ENCODE results near the gene NANOS2. TPM values are rescaled to one million over a fixed set of nuclear protein-coding genes. Genes with fewer than 3 reads are reported as not detected.

Gene NANOS2
- total and polyA plus RNA-seq, 9 of the 15 experiments (the other 6 are each of a cell fraction or from before 2014, with no cell fraction given): not detected

- TF ChIP-seq CTCF (IDR thresholded peaks at IDR 0.05 in 2 of 3, conservative IDR thresholded peaks at IDR 0.05 in 1 of 3; ENCODE audit: insufficient read depth in 2 of 3, low read depth in 1 of 3, low read length in 3 of 3) (peak in 1 of 3 experiments; percentile 20; a peak in 2 of 6 replicates), CBX5 (IDR thresholded peaks at IDR 0.05; ENCODE audit: borderline replicate concordance, low read depth) (no peak), ZNF12 (CRISPR knock-in tag; IDR thresholded peaks at IDR 0.05) (no peak), CHD4 (IDR thresholded peaks at IDR 0.05; ENCODE audit: insufficient read depth, insufficient replicate concordance, low read depth, low read length, poor library complexity, severe bottlenecking) (no peak), ZNF24 (IDR thresholded peaks at IDR 0.05) (peak; percentile 96)
Observed at GRCh38 chr19:45931055-45931454, 16.5 kb upstream of the NANOS2 start (continued).

GRCh38 chr19:45929247-45929646 is 14.7 kb upstream of the NANOS2 start:
- ChIA-PET CTCF (ENCODE audit: low intra/inter-chr PET ratio) (no interaction called here), POLR2A (no interaction called here)
- H3K27ac ChIP-seq (ENCODE audit: extremely low read depth, low read depth, low read length): no peak overlapping the region
- intact Hi-C loops (cut with micrococcal nuclease): no loop called here
- DNase-seq (ENCODE audit: extremely low read depth in 1 of 4, low spot score in 3 of 4): no peak
- peaks cover 2 to 15% of the 10 kb centered on the region in 2 experiments; a peak in 3 of 5 replicates for H3K4me1 ChIP-seq (replicated peaks in 1 of 2; ENCODE audit: control insufficient read depth in 2 of 2, insufficient read depth in 2 of 2, low read length in 2 of 2)
- no TSS peak for BruUV-seq (replicated peaks)
- WGBS (ENCODE audit: insufficient coverage, low coverage, missing lambda C conversion rate): 40% methylated on average over 2 of the region's 2 CpGs
- no peak for ATAC-seq
- no peaks in the 10 kb centered on the region for H3K79me2 ChIP-seq (ENCODE audit: control insufficient read depth, insufficient read depth, low read length)
- in situ Hi-C loops (cut with MboI): no loop called here
- TF ChIP-seq ZNF280A (IDR thresholded peaks at IDR 0.05; ENCODE audit: low read depth, partially characterized antibody): no peak
- no peak for TF ChIP-seq CREBBP (IDR thresholded peaks at IDR 0.05; ENCODE audit: low read depth, low read length)
- no peak for TF ChIP-seq ZBED1 (IDR thresholded peaks at IDR 0.05)
- TF ChIP-seq ZNF175 (CRISPR knock-in tag; IDR thresholded peaks at IDR 0.05; ENCODE audit: low read depth): no peak
- TF ChIP-seq SIN3B (IDR thresholded peaks at IDR 0.05; ENCODE audit: low read depth): no peak
- TF ChIP-seq ZNF644 (tag; IDR thresholded peaks at IDR 0.05; ENCODE audit: low read depth): no peak
- TF ChIP-seq SIX5 (IDR thresholded peaks at IDR 0.05; ENCODE audit: borderline replicate concordance in 1 of 2, insufficient read depth in 1 of 2, low read depth in 1 of 2, low read length in 2 of 2): no peak
- TF ChIP-seq ZNF124 (CRISPR knock-in tag; IDR thresholded peaks at IDR 0.05): no peak
- TF ChIP-seq RNF219 (CRISPR knock-in tag; IDR thresholded peaks at IDR 0.05): no peak
- H4K20me1 ChIP-seq (replicated peaks; ENCODE audit: control insufficient read depth, insufficient read depth, low read length): no peaks in the 10 kb centered on the region
- H3K4me2 ChIP-seq (ENCODE audit: insufficient read depth, low read length): no peak overlapping the region
- H3K4me3 ChIP-seq: no peak overlapping the region
- H3K36me3 ChIP-seq (ENCODE audit: control insufficient read depth, insufficient read depth, low read length): no peaks in the 10 kb centered on the region
- H3K27me3 ChIP-seq (ENCODE audit: control insufficient read depth in 2 of 2, insufficient read depth in 2 of 2, low read length in 2 of 2): peaks cover 6 to 23% of the 10 kb centered on the region in 2 experiments; a peak in 4 of 5 replicates
- H2AFZ ChIP-seq (ENCODE audit: low read depth, low read length): no peak overlapping the region
- FAIRE-seq: no peak
- no peak overlapping the region for H3K9ac ChIP-seq (ENCODE audit: insufficient read depth in 1 of 2, low read depth in 2 of 2, low read length in 2 of 2)
- H3K9me1 ChIP-seq (ENCODE audit: control insufficient read depth, insufficient read depth, low read length): no peaks in the 10 kb centered on the region
- H3K9me3 ChIP-seq (replicated peaks; ENCODE audit: control insufficient read depth, insufficient read depth, low read depth, low read length): no peaks in the 10 kb centered on the region

Measured in K562 (cell line).